Vagina (tissue), 2 donors: ENCODE results near the gene ANKRD7.

Experiments
- POLR2A ChIP-seq, 2 donors: fragments of 450-650 bp; IDR thresholded peaks; one replicate each; pipeline ENCODE4 v1.6.1; 2017; ENCODE audit warnings: antibody characterized with exemption in 2 of 2, mild to moderate bottlenecking in 2 of 2, moderate library complexity in 2 of 2
- POLR2AphosphoS5 ChIP-seq, 2 donors: sonication (generic); formaldehyde crosslinking; IDR thresholded peaks; one replicate each; pipeline ENCODE4 v1.9.0; 2017; ENCODE audit warnings: antibody characterized with exemption in 2 of 2, mild to moderate bottlenecking in 2 of 2, low read depth in 1 of 2; ENCODE audit not compliant: insufficient read depth in 1 of 2
- TF ChIP-seq, protein P1 (sequence below), 3 experiments: fragments of 450-650 bp in 2 of 3; fragments of 200-600 bp in 1 of 3; sonication (generic) in 1 of 3; IDR thresholded peaks; one replicate each; pipeline ENCODE4 v1.5.1; 2017 to 2019; ENCODE audit warnings: antibody characterized with exemption in 3 of 3, mild to moderate bottlenecking in 2 of 3, moderate library complexity in 2 of 3

DNA sequence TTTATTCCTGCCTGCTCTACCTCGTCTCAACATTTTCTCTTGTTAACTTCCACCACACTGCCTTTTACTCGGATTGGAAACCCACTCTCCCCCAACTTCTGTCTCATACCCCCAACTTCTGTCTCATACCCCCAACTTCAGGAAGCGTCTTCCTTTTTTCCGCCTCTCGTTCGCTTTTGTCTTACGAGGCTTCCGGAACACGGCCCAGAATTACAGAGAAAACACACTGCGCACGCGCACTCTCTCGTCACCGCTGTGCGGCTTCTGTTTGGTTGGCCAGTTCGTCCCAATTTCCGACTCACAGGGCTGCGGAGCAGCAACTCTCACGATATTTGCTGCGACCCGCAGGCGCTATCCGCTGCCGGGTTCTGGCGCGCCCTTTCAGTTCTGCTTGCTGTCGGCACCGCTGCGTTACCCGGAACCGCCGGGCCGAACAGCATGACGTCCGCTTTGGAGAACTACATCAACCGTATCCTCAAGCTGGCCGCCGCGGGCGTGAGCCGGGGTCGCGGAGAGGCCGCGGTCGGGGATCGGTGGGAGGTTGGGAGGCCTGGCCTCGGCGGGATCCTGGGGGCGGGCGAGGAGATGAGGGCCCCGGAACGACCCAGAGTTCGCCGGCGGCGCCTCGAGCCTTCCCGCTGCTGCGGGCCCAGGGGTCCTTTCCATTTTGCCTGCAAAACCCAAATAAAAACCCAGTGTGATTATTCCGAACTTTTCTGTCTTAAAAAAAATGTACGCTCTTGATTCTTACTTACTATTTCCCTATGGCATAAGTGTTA is 40.5 kb upstream of the ANKRD7 start, which contains the start of gene LSM8:
- peak; percentile 96 for TF ChIP-seq POLR2AphosphoS5 (IDR thresholded peaks at IDR 0.05; ENCODE audit: insufficient read depth in 1 of 2, low read depth in 1 of 2)
- TF ChIP-seq, protein P1, sequence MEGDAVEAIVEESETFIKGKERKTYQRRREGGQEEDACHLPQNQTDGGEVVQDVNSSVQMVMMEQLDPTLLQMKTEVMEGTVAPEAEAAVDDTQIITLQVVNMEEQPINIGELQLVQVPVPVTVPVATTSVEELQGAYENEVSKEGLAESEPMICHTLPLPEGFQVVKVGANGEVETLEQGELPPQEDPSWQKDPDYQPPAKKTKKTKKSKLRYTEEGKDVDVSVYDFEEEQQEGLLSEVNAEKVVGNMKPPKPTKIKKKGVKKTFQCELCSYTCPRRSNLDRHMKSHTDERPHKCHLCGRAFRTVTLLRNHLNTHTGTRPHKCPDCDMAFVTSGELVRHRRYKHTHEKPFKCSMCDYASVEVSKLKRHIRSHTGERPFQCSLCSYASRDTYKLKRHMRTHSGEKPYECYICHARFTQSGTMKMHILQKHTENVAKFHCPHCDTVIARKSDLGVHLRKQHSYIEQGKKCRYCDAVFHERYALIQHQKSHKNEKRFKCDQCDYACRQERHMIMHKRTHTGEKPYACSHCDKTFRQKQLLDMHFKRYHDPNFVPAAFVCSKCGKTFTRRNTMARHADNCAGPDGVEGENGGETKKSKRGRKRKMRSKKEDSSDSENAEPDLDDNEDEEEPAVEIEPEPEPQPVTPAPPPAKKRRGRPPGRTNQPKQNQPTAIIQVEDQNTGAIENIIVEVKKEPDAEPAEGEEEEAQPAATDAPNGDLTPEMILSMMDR (IDR thresholded peaks at IDR 0.05): no peak
- peak in 1 of 2 donors; percentile 42 for TF ChIP-seq POLR2A (IDR thresholded peaks at IDR 0.05)
